ENCODE data around the gene EPHB1. TPM values are rescaled to one million over a fixed set of nuclear protein-coding genes. Genes with fewer than 3 reads are reported as not detected.

Gene EPHB1
- total RNA-seq, 1 donor from 2014 or later = 3.0 TPM

GRCh38 chr3:135243616-135244015 lies 448.6 kb downstream of the EPHB1 start:
- Histone ChIP-seq H3K27me3 (ENCODE audit: low read depth) (no peaks in the 10 kb centered on the region), H3K4me3 (no peak overlapping the region), H3K36me3 (no peaks in the 10 kb centered on the region), H3K4me1 (no peaks in the 10 kb centered on the region), H3K9me3 (no peaks in the 10 kb centered on the region), H3K27ac (no peak overlapping the region)
- intact Hi-C loops (cut with DNase I) = no loop called here
- no peak for DNase-seq
- TF ChIP-seq CTCF (IDR thresholded peaks at IDR 0.05) = no peak
- no peak for ATAC-seq

GRCh38 chr3:135246027-135246426 lies 451.0 kb downstream of the EPHB1 start:
- no peaks in the 10 kb centered on the region for H3K9me3 ChIP-seq
- ATAC-seq (no peak), DNase-seq (no peak)
- intact Hi-C loops (cut with DNase I) = no loop called here
- no peaks in the 10 kb centered on the region for H3K27me3 ChIP-seq (ENCODE audit: low read depth)
- H3K4me1 ChIP-seq = no peaks in the 10 kb centered on the region
- no peak overlapping the region for H3K27ac ChIP-seq
- TF ChIP-seq CTCF (IDR thresholded peaks at IDR 0.05) = no peak
- H3K36me3 ChIP-seq = no peaks in the 10 kb centered on the region
- no peak overlapping the region for H3K4me3 ChIP-seq

GRCh38 chr3:135248213-135248612 lies 453.2 kb downstream of the EPHB1 start:
- Histone ChIP-seq H3K4me1 (no peaks in the 10 kb centered on the region), H3K27me3 (ENCODE audit: low read depth) (no peaks in the 10 kb centered on the region), H3K27ac (no peak overlapping the region), H3K9me3 (no peaks in the 10 kb centered on the region), H3K4me3 (no peak overlapping the region), H3K36me3 (no peaks in the 10 kb centered on the region)
- no peak for TF ChIP-seq CTCF (IDR thresholded peaks at IDR 0.05)
- DNase-seq = no peak
- ATAC-seq = no peak
- intact Hi-C loops (cut with DNase I) = no loop called here

GRCh38 chr3:135249186-135249585 lies 454.1 kb downstream of the EPHB1 start:
- intact Hi-C loops (cut with DNase I) = no loop called here
- H3K27me3 ChIP-seq (ENCODE audit: low read depth) = no peaks in the 10 kb centered on the region
- no peak overlapping the region for H3K27ac ChIP-seq
- H3K36me3 ChIP-seq = no peaks in the 10 kb centered on the region
- H3K4me1 ChIP-seq = no peaks in the 10 kb centered on the region
- no peak overlapping the region for H3K4me3 ChIP-seq
- no peaks in the 10 kb centered on the region for H3K9me3 ChIP-seq
- ATAC-seq (no peak), DNase-seq (no peak)
- no peak for TF ChIP-seq CTCF (IDR thresholded peaks at IDR 0.05)

GRCh38 chr3:135258916-135259315 lies 463.9 kb downstream of the EPHB1 start:
- TF ChIP-seq CTCF (IDR thresholded peaks at IDR 0.05) = no peak

GRCh38 chr3:135260025-135260424 lies 465.0 kb downstream of the EPHB1 start:
- Histone ChIP-seq H3K9me3 (no peaks in the 10 kb centered on the region), H3K27me3 (ENCODE audit: low read depth) (no peaks in the 10 kb centered on the region), H3K27ac (no peak overlapping the region), H3K4me1 (no peaks in the 10 kb centered on the region), H3K4me3 (no peak overlapping the region), H3K36me3 (no peaks in the 10 kb centered on the region)
- ATAC-seq (no peak), DNase-seq (no peak)
- TF ChIP-seq CTCF (IDR thresholded peaks at IDR 0.05) = no peak
- intact Hi-C loops (cut with DNase I) = no loop called here

More at GRCh38 chr3:135258916-135259315, 463.9 kb downstream of the EPHB1 start:
- intact Hi-C loops (cut with DNase I) = no loop called here
- Histone ChIP-seq H3K27ac (no peak overlapping the region), H3K4me3 (no peak overlapping the region), H3K4me1 (no peaks in the 10 kb centered on the region), H3K36me3 (no peaks in the 10 kb centered on the region), H3K27me3 (ENCODE audit: low read depth) (no peaks in the 10 kb centered on the region), H3K9me3 (no peaks in the 10 kb centered on the region)
- ATAC-seq (no peak), DNase-seq (no peak)

Measured in lower lobe of right lung (tissue), 2 donors.